IMR-90 (cell line): ENCODE measurements around the gene SIK1. TPM values are rescaled to one million over a fixed set of nuclear protein-coding genes. Genes with fewer than 3 reads are reported as not detected.

Experiments used
- ATAC-seq: fragments of 200-7000 bp; cut with Tn5 transposase; 2 replicates; pipeline ENCODE4 v1.9.1; 2020; ENCODE audit warnings: low read depth, mild to moderate bottlenecking, moderate library complexity
- BruUV-seq: library from RNA; stranded (reverse); fragments of 400-500 nt; replicated peaks from 2 replicates; lab custom pipeline; 2021; lab: Mats Ljungman, UMichigan
- CTCF ChIA-PET: fragments of 300-600 bp; formaldehyde crosslinking; extraction: SDS; loops from one replicate; lab custom pipeline; 2021; ENCODE audit warnings: antibody characterized with exemption; lab: Yijun Ruan, JAX
- POLR2A ChIA-PET: fragments of 300-600 bp; sonication (Branson Sonifier 250); formaldehyde crosslinking; loops from one replicate; lab custom pipeline; 2022; ENCODE audit warnings: antibody characterized with exemption; ENCODE audit not compliant: unreplicated experiment; lab: Charles Lee
- DNase-seq: peaks from one replicate; pipeline ENCODE4 v3.0.0; 2013
- H2AFZ ChIP-seq: replicated peaks from 2 replicates; pipeline ENCODE3; 2013; ENCODE audit warnings: low read length, mild to moderate bottlenecking; ENCODE audit not compliant: poor library complexity
- H2AK5ac ChIP-seq: 2 replicates; pipeline ENCODE4 v1.6.1; 2013; ENCODE audit warnings: low read depth, low read length, inconsistent platforms
- H2AK9ac ChIP-seq: replicated peaks from 2 replicates; pipeline ENCODE3; 2013; ENCODE audit warnings: mild to moderate bottlenecking, low read depth, low read length, moderate library complexity; ENCODE audit not compliant: poor library complexity
- H2BK120ac ChIP-seq: 2 replicates; pipeline ENCODE4 v1.6.1; 2013; ENCODE audit warnings: low read depth, low read length, inconsistent platforms
- H2BK15ac ChIP-seq: 3 replicates; pipeline ENCODE4 v1.6.1; 2013; ENCODE audit warnings: low read depth, low read length, inconsistent platforms
- H2BK20ac ChIP-seq: 2 replicates; pipeline ENCODE4 v1.6.1; 2013; ENCODE audit warnings: low read depth, mild to moderate bottlenecking, inconsistent platforms, low read length, moderate library complexity
- H2BK5ac ChIP-seq: 2 replicates; pipeline ENCODE4 v1.6.1; 2013; ENCODE audit warnings: mild to moderate bottlenecking, low read depth, low read length, inconsistent platforms; ENCODE audit not compliant: poor library complexity, severe bottlenecking
- H3K14ac ChIP-seq: replicated peaks from 2 replicates; pipeline ENCODE4 v1.6.1; 2013; ENCODE audit warnings: low read depth, low read length, inconsistent platforms
- H3K18ac ChIP-seq: 2 replicates; pipeline ENCODE4 v1.6.1; 2013; ENCODE audit warnings: low read depth, low read length, control low read depth
- H3K23ac ChIP-seq: 2 replicates; pipeline ENCODE4 v1.6.1; 2013; ENCODE audit warnings: low read depth, low read length, inconsistent platforms
- H3K27ac ChIP-seq: 2 replicates; pipeline ENCODE4 v1.5.1; 2013; ENCODE audit warnings: mild to moderate bottlenecking, control low read depth, low read length; ENCODE audit not compliant: insufficient read depth
- H3K27me3 ChIP-seq: 2 replicates; pipeline ENCODE4 v1.6.1; 2013; ENCODE audit warnings: low read length; ENCODE audit not compliant: control insufficient read depth, insufficient read depth
- H3K36me3 ChIP-seq: 2 replicates; pipeline ENCODE4 v1.6.1; 2013; ENCODE audit warnings: low read length, mixed read lengths; ENCODE audit not compliant: control insufficient read depth, insufficient read depth
- H3K4ac ChIP-seq: 2 replicates; pipeline ENCODE4 v1.6.1; 2013; ENCODE audit warnings: low read depth, low read length, inconsistent platforms
- H3K4me1 ChIP-seq: 2 replicates; pipeline ENCODE4 v1.6.1; 2013; ENCODE audit warnings: low read length, mixed read lengths; ENCODE audit not compliant: control insufficient read depth, insufficient read depth
- H3K4me2 ChIP-seq: 2 replicates; pipeline ENCODE4 v1.6.1; 2013; ENCODE audit warnings: low read depth, mild to moderate bottlenecking, control low read depth, low read length, moderate library complexity
- H3K4me3 ChIP-seq: 2 replicates; pipeline ENCODE4 v1.5.1; 2013; ENCODE audit warnings: low read depth, mild to moderate bottlenecking, control low read depth, low read length, moderate library complexity; ENCODE audit not compliant: insufficient read depth
- H3K56ac ChIP-seq: 2 replicates; pipeline ENCODE4 v1.6.1; 2013; ENCODE audit warnings: low read length, inconsistent platforms; ENCODE audit not compliant: insufficient read depth; ENCODE audit errors: extremely low read depth
- H3K79me1 ChIP-seq, 2 experiments: 2 replicates each; pipeline ENCODE4 v1.6.1; 2013; ENCODE audit warnings: low read length in 2 of 2, inconsistent platforms in 1 of 2, low read depth in 1 of 2
- H3K9ac ChIP-seq: 2 replicates; pipeline ENCODE4 v1.6.1; 2013; ENCODE audit warnings: low read depth, low read length, control low read depth
- H3K9me1 ChIP-seq: 2 replicates; pipeline ENCODE4 v1.6.1; 2013; ENCODE audit warnings: low read length, inconsistent platforms; ENCODE audit not compliant: insufficient read depth
- H3K9me3 ChIP-seq: 2 replicates; pipeline ENCODE4 v1.6.1; 2013; ENCODE audit warnings: low read length; ENCODE audit not compliant: control insufficient read depth, insufficient read depth
- H4K20me1 ChIP-seq: 2 replicates; pipeline ENCODE4 v1.6.1; 2013; ENCODE audit warnings: low read length, inconsistent platforms; ENCODE audit not compliant: insufficient read depth
- H4K5ac ChIP-seq: 2 replicates; pipeline ENCODE4 v1.6.1; 2013; ENCODE audit warnings: mild to moderate bottlenecking, low read depth, low read length, control low read depth
- H4K8ac ChIP-seq, 2 experiments: 2 replicates each; pipeline ENCODE4 v1.6.1; 2013; ENCODE audit warnings: low read depth in 2 of 2, low read length in 2 of 2, control low read depth in 1 of 2, inconsistent platforms in 1 of 2
- H4K91ac ChIP-seq: 2 replicates; pipeline ENCODE4 v1.6.1; 2013; ENCODE audit warnings: low read depth, low read length, inconsistent platforms; ENCODE audit not compliant: insufficient read depth
- BHLHE40 ChIP-seq: fragments of 150-350 bp; IDR thresholded peaks from 2 replicates; pipeline ENCODE4 v1.6.1; 2016; ENCODE audit warnings: mild to moderate bottlenecking, low read depth, low read length
- CEBPB ChIP-seq: IDR thresholded peaks from 2 replicates; pipeline ENCODE4 v1.6.1; 2012; ENCODE audit warnings: low read depth, low read length, improper control_type of control experiment
- CHD1 ChIP-seq: IDR thresholded peaks from 2 replicates; pipeline ENCODE4 v1.6.1; 2012; ENCODE audit warnings: low read depth, low read length, improper control_type of control experiment
- CTCF ChIP-seq: conservative IDR thresholded peaks from 2 replicates; pipeline ENCODE4 v1.5.1; 2012; ENCODE audit warnings: mild to moderate bottlenecking, low read depth, low read length, improper control_type of control experiment
- ELK1 ChIP-seq: fragments of 150-350 bp; IDR thresholded peaks from 2 replicates; pipeline ENCODE4 v1.6.1; 2016; ENCODE audit warnings: low read depth, mild to moderate bottlenecking, low read length, moderate library complexity, borderline replicate concordance
- FOS ChIP-seq: fragments of 150-350 bp; IDR thresholded peaks from 2 replicates; pipeline ENCODE4 v1.6.1; 2016; ENCODE audit warnings: low read depth, low read length
- MAFK ChIP-seq: IDR thresholded peaks from 2 replicates; pipeline ENCODE4 v1.6.1; 2012; ENCODE audit warnings: low read depth, low read length, improper control_type of control experiment
- MAZ ChIP-seq: IDR thresholded peaks from 2 replicates; pipeline ENCODE4 v1.6.1; 2012; ENCODE audit warnings: low read depth, mild to moderate bottlenecking, low read length, improper control_type of control experiment, moderate library complexity, borderline replicate concordance
- MXI1 ChIP-seq: IDR thresholded peaks from 2 replicates; pipeline ENCODE4 v1.6.1; 2012; ENCODE audit warnings: low read depth, mild to moderate bottlenecking, low read length, moderate library complexity, borderline replicate concordance
- NFE2L2 ChIP-seq: fragments of 150-350 bp; IDR thresholded peaks from 2 replicates; pipeline ENCODE4 v1.6.1; 2016; ENCODE audit warnings: low read depth, mild to moderate bottlenecking, low read length
- POLR2A ChIP-seq: IDR thresholded peaks from 2 replicates; pipeline ENCODE4 v1.6.1; 2012; ENCODE audit warnings: mild to moderate bottlenecking, low read depth, low read length
- RAD21 ChIP-seq: IDR thresholded peaks from 2 replicates; pipeline ENCODE4 v1.6.1; 2012; ENCODE audit warnings: low read length, improper control_type of control experiment
- RCOR1 ChIP-seq: IDR thresholded peaks from 2 replicates; pipeline ENCODE4 v1.6.1; 2012; ENCODE audit warnings: mild to moderate bottlenecking, low read length, improper control_type of control experiment; ENCODE audit not compliant: insufficient replicate concordance
- RFX5 ChIP-seq: IDR thresholded peaks from 2 replicates; pipeline ENCODE4 v1.8.0; 2012; ENCODE audit warnings: low read depth, mild to moderate bottlenecking, low read length, moderate library complexity
- SMC3 ChIP-seq: fragments of 150-350 bp; IDR thresholded peaks from 2 replicates; pipeline ENCODE4 v1.6.1; 2016; ENCODE audit warnings: low read depth, mild to moderate bottlenecking, antibody characterized with exemption, low read length, moderate library complexity
- USF2 ChIP-seq: fragments of 150-350 bp; IDR thresholded peaks from 2 replicates; pipeline ENCODE4 v1.6.1; 2017; ENCODE audit warnings: mild to moderate bottlenecking, antibody characterized with exemption, low read length, low read depth
- WGBS, 2 experiments: methylation state at CpG; one replicate each; pipeline versions ENCODE4 v1.1.5 to v1.1.7; 2013; ENCODE audit warnings: missing lambda C conversion rate in 2 of 2; ENCODE audit not compliant: insufficient read length in 1 of 2; ENCODE audit errors: extremely low coverage in 2 of 2; 5-methylcytosine and 5-hydroxymethylcytosine counted together
- dilution Hi-C: fragments of 300-500 bp; cut with HindIII; formaldehyde crosslinking; loops from one replicate; pipeline ENCODE4 v1.14.3; 2018; ENCODE audit warnings: low sequenced_read_pairs; ENCODE audit not compliant: unreplicated experiment
- in situ Hi-C: fragments of 300-500 bp; cut with MboI; formaldehyde crosslinking; loops from 3 replicates; pipeline ENCODE4 v1.14.3; 2019; ENCODE audit warnings: low sequenced_read_pairs, inconsistent platforms, mixed read lengths
- intact Hi-C: fragments of 100-400 bp; cut with micrococcal nuclease; formaldehyde crosslinking; loops from 2 replicates; pipeline ENCODE4 v1.10.0; 2022
- polyA plus RNA-seq, 3 experiments: library from polyadenylated mRNA; depleted of rRNA; stranded (reverse); fragments of >200 nt; gene quantifications; 2 replicates each; pipeline ENCODE4 v1.2.3, GENCODE V29; 2012; ENCODE audit warnings: low replicate concordance in 1 of 3
- total RNA-seq: library from RNA; depleted of rRNA; stranded (reverse); fragments of >200 nt; gene quantifications from 2 replicates; pipeline ENCODE4 v1.2.3, GENCODE V29; 2012

The SIK1 gene
- total and polyA plus RNA-seq, 2 of the 4 experiments (the other 2 are of a cell fraction): 0.54 to 1.9 TPM

GRCh38 chr21:43374228-43374885 is 52.6 kb downstream of the SIK1 start:
- no peak overlapping the region for H2BK20ac ChIP-seq
- in situ Hi-C loops: no loop called here
- WGBS, 2 experiments: 82% methylated on average over 4 of the region's 16 CpGs; no CpG with 5 or more reads in 1 of the 2 experiments

More at GRCh38 chr21:43374228-43374885, 52.6 kb downstream of the SIK1 start:
- no peak for DNase-seq
- Histone ChIP-seq H2BK5ac (no peak overlapping the region), H3K27ac (no peak overlapping the region), H2AK5ac (no peak overlapping the region), H3K4me1 (no peaks in the 10 kb centered on the region), H3K56ac (no peak overlapping the region), H3K9me1 (no peaks in the 10 kb centered on the region), H4K5ac (no peak overlapping the region), H2AFZ (no peak overlapping the region), H3K27me3 (peaks cover 4% of the 10 kb centered on the region; the same call in 1 of the 2 replicates), H4K20me1 (no peaks in the 10 kb centered on the region), H3K23ac (no peak overlapping the region), H2BK15ac (no peak overlapping the region), H3K14ac (no peak overlapping the region), H3K4me3 (no peak overlapping the region), H4K8ac (no peak overlapping the region), H2BK120ac (no peak overlapping the region), H3K4me2 (no peak overlapping the region), H2AK9ac (no peak overlapping the region), H3K18ac (no peak overlapping the region), H3K79me1 (no peaks in the 10 kb centered on the region), H3K36me3 (no peaks in the 10 kb centered on the region), H3K4ac (no peak overlapping the region), H3K9ac (no peak overlapping the region), H3K9me3 (no peaks in the 10 kb centered on the region), H4K91ac (no peak overlapping the region)
- TF ChIP-seq BHLHE40 (no peak), FOS (no peak), USF2 (no peak), CHD1 (no peak), MXI1 (no peak), MAFK (no peak), POLR2A (no peak), CTCF (no peak), MAZ (no peak), ELK1 (no peak), RAD21 (no peak), RFX5 (no peak), SMC3 (no peak), RCOR1 (no peak), NFE2L2 (no peak), CEBPB (no peak)
- POLR2A ChIA-PET: no interaction called here
- BruUV-seq: no TSS peak
- no peak for ATAC-seq
- intact Hi-C loops: no loop called here
- CTCF ChIA-PET: no interaction called here
- dilution Hi-C loops: no loop called here
